ENCODE data around the gene POC1A. TPM values are rescaled to one million over a fixed set of nuclear protein-coding genes. Genes with fewer than 3 reads are reported as not detected.

Gene POC1A
- total RNA-seq, 1 donor from 2014 or later = 3.4 TPM

DNA sequence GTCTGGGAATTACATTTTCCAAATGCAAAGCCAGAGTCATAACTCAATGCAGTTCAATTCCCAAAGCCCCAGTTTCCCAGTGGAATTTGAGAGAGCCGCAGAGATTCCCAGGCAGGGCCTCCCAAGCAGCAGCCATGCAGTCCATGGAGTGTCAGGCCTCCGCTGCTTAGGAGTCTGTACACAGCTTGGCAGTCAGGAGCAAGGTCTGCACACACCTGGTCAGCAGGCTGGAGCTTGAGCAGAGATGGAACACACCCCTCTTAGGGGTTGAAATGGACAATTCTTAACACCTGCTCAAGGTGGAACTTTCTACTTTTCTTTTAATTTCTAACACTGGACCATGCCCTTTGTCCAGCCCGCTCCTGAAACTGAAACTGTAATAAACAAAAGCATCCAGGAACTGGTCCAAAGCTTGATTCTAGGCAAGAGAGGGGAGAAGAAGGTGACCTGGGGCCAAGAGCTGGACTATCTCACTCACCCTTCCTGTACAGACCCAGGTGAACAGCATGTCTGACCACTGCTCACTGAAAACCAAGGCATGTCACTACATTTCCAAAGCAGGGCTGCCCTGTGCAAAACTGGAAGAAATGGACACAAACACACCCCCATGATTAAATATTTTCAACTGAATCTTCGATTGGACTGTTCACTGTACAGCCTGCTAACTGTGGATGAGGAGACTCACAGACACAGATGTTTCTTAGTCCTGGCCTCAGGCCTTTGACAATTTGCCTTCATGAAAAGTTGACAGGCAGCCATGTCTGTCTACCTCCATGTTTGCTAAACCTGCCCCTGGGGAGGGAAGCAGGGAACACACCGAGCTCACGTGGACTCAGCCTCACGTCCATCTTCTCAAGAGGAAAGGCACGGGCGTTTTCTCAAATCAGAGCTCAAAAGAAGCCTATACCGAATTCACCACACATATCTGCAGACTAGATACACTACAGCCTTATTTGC lies 49.3 kb downstream of the POC1A start:
- DNase-seq (ENCODE audit: low spot score) = no peak

DNA sequence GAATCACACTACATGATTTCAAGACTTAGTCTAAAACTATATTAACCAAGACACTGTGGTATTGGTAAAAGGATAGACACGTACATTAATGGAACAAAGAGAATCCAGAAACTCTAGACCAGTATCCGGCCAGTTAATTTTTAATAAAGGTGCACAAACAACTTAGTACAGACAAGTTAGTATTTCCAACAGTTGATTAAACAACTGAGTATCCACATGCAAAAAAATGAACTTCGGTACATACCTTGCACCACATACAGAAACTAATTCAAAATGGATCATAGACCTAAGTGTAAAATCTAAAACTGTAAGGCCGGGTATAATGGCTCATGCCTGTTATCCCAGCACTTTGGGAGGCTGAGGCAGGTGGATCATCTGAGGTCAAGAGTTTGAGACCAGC lies 51.3 kb downstream of the POC1A start:
- DNase-seq (ENCODE audit: low spot score) = no peak

DNA sequence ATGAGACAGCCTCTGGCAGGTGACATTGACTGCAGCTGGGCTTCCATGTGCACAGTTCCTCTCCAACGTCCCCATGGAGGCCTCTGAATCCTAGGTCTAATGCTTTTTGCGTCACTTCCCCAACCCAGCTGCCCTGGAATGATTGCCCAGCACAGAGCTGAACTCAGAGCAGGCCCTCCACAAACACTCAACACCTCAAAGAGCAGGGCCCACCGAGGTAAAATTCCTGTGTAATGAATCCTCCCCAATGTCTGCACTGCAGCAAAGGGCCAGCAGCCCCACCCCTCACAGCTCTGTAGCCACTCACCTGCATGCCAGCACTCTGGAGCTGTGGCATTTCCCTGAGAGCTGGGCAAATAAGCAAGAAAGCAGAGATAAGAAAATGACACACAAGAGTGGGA lies 55.2 kb downstream of the POC1A start:
- DNase-seq (ENCODE audit: low spot score) = no peak

DNA sequence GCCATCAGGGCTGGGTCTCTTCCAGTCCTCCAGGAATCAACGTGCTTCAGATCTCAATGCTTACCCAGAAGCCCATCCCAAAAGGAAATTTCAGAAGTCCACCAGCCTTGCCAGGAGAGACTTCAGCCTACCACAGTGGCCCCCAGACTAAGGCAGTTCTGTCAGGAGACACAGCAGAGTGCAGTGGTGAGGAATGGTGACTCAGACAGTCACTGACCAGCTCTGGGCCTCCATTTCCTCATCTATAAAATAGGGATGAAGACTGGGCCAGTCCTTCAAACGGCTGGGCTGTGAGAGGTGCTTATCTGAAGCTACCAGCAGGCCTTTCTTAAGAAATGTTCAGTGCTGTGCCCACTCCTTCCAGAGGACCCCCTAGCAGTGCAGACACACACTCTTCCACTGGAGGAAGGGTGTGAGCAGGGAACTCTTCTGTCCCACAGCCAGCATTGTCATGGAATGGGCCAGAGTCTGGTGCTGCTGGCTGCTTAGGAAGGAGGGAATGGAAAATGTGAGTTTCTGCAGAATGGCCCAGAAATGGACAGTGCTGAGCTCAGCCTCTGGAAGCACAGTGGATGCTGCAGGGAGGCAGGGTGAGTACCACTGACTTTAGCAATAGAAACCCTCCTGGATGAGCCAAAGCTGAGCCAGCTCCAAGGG lies 56.2 kb downstream of the POC1A start:
- DNase-seq (ENCODE audit: low spot score) = no peak

DNA sequence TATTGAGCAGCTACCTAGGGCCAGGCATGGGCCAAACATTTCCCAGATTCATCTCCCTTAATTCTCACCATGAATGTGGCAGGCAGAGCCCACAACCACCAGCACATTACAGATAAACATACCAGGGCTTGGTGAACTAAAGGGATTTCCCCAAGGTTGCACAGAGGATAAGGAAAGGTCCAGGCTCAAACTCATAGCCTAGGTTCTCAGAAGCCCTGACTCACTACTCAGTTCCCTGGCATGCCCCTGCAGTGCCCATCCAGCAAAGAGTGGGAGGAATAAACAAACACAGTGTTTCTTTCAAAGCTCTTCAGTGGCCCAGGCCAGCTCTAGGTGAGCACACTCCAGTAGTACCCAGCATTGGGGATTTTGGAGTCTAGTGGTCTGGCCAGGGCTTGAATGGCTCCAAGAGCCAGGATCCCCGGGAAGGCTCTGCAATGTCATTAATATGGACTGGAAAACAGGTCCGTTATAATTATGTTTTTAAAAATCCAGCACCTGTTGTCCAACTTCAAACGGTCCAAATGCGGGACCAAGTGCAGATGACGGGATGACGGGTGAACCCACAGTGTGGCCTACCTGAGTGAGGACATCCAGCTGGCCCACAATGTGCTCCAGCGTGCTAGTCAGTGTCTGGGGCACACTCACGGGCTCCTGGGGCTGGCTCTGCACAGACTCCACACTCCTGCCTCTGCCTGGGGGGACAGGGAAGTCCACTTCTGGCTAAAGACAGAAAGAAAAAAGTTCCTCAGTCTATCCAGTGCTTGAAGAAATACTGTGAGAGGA lies 58.0 kb downstream of the POC1A start:
- DNase-seq (ENCODE audit: low spot score) = no peak

DNA sequence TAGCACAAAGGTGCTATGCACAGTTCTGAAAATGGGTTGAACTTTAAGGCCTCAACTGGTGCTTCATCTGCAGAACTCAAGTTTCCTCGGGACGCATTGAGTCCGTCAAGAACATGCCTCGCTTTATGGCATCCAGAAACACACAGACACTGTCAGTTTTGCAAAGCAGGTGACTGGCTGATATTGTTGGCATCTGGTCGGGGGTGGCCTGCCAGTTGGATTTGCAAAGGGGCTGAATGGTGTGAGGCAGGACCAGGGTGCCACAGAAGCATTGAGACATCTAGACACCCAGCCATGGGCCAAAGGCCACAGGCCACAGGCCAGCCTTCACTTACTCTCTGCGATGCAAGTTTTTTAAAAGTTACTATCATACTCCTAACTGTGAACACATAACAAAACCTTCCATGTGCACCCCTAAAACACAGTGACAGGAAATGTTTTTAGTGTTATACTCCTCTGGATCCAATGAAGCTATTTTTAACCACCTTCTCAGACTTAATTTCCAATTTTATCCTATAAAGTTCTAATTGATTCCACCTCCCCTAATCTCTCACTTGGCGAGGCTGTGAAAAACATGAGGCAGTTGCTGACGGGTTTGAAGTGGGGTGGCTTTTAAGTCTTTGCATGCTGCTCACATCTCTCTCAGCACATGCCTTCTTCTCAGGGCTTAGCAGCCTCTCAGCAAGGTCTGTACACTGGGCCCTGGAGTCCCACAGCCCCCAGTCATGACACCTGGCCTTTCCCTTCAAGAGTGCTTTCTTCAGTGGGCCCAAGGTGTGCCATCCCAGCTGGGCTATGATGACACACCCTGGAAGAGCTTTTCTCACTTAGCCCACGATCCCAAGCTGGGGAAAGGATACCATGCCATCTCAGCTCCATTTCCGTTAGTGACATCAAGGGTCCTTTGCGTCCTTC lies 59.4 kb downstream of the POC1A start:
- DNase-seq (ENCODE audit: low spot score) = no peak

DNA sequence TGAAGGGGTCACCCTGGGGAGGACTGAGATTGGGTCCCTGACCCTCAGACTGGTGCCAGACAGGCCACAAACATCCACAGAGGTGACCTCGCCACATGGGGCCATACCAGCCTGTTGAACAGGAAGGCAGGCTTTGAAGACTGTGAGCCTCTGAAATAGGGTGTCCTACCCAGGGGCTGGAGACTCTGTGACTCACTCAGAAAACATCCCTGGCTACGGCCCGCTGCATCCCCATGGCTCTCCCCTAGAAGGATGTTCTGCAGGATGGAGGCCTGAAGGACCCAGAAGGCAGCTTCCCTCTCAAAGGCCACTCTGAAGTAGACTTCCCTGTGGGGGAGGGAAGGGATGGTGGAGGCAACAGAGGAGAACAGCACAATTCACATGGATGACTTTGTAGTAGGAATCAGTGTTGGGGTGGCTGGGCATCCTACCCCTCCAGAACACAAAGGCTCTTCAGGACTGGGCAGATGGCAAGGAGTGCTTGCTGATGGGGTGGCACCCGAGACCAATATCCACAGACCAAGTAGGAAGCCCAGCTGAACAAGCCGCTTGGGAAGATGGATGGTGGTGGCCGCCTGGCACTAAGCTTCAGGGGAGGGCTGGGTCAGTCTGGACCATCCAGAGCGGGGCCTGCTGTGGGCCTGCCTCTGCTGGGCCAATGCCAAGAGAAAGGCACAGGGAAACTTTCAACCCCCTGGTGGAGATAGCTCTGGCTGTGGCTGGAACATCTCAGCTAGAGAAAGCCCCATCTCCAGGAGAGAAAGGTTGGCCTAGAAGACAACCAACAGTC lies 60.3 kb downstream of the POC1A start:
- no peak for DNase-seq (ENCODE audit: low spot score)

DNA sequence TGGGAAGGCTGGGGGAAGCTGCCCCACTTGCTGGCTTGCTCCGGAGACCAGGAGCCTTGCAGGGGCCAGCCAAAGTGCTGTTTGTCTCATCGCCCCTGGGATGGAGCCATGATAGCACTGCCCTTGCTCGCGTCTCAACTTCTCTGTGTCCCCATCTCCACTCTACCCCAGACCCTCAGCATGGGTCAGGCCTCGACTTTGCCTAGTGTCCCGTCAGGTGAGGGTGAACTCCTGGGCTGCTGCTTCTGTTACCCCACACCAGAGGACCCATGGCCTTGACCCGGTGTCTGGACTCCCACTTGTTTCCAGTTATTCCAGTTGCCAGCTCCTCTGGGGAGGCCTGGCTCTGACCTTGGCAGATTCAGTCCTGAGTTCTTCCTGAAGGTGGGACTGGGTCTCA lies 61.3 kb downstream of the POC1A start:
- no peak for DNase-seq (ENCODE audit: low spot score)

DNA sequence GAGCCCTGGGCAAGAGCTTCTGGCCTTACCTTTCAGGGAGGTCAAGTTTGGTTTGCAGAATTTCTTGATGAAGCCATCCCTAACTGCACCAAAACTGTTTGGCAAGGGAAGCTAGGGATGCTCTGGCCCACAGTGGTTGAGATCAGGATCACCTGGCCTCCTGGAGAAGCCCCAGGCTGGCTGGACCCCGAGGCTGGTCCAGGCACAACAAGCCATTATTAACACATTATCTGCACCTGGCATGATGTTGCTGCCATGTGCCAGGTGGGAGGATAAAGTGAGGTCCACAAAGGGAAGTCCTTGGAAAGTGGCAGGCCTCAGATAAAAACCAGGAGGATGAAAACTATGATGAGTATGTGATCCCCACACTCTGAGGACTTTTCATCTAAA lies 62.0 kb downstream of the POC1A start:
- DNase-seq (ENCODE audit: low spot score) = no peak

DNA sequence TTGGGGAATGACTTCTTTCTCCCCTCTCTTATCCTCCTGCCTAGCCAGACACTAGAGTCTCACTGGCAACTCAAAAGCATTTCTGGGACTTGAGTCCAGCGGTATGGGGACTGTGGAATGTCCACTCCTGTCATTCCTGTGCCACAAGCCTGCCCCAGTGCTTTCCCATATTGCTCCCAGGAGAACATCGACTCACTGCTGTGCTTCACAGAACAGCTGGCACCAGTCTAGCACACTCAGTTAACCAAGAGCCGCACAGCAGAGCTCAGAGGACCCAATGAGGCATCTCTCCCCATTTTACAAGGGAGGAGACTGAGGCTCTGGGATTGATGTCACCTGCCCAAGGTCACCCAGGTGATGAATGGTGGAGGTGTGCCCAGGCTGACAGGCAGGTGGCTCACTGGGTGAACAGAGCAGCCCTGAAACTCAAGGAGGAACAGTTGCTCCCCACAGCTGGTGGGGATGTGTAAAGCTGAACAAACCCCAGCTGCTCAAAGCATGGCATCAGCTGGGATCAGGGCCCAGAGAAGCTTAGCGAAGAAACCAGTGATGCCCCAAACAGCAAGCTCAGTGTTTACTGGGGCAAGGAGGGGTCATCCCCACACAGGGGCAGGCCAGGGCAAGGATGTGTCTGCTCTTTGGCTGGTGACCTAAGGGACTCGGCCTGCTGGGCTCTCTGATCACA lies 62.5 kb downstream of the POC1A start:
- DNase-seq (ENCODE audit: low spot score) = no peak

DNA sequence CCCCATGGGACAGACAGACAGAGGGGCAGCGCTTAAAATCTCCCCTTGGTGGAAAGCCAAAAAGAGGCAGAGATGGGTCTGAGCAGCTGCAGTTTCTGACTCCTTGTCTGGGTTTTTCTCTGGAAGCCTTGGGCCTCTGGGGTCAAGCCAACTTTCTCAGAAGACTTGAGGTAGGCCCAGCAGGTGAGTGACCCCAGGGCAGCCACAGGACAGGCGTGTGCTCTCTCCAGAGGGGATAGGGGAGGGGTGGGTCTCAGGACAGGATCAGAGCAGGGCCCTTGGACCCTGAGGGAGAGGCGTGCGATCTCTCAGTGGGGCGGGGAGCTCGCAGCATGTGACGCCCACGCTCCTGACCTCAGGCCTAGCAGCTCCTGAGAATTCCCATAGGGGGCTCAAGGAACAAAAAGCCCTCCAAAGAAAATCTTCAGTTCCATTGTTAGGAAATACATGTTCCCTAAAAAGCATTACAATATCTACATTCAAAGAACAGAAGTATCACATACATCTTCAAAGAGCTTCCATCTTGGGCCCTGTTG lies 63.2 kb downstream of the POC1A start:
- no peak for DNase-seq (ENCODE audit: low spot score)

DNA sequence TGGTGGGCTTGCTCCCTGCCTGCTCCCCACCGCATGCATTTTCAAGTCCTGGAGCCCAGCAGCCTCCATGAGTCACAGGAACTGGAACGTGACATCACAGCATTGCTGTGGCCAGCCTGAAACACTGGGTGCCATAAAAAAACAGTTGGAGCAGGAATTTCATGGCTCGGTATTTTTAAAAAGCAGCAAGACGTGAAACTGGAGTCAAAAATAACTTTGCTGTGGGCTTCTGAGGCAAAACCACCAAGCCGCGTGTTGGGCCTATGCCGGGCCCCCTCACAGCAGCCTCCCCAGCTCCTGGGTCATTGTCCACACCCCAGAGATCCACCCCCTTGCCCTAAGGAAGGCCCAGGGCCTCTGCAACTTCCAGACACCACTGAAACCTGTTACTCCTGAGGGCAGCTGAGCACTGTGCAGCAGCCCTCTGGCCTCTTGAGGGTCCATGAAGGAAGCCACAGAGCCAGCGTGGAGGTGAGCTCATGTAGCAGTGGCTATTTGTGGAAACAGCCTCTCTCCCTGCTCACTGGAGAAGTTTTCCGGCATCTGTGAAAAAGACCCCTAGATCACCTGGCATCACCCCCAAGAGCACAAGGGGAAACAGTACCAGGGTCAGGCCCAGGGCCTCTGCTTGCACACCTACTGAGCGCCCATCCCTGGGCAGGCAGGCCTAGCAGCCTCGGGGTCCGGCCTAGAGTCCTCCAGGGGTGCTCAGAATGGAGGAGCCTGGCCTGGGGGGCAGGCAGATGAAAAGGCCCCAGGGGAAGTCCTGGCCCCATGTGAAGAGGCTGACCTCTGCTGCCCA lies 63.9 kb downstream of the POC1A start:
- DNase-seq (ENCODE audit: low spot score) = no peak

DNA sequence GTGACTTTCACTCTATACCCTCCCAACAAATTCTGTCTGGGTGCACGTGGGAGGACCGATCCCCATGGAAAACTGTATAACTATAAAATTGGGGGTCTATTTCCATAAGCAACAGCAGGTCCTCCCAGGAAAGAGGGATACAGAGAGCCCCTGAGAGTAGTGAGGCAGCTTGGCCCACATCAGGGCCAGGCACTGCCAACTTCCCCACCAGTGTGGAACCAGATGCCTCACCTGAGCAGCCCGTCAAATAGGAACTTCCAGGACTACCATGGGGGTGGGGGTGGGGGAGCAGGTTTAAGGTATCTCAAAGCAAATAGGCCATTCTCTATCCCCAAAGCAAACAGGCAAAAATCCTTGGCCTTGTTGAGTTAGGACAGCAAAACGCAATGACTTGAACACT lies 64.5 kb downstream of the POC1A start:
- DNase-seq (ENCODE audit: low spot score) = no peak

DNA sequence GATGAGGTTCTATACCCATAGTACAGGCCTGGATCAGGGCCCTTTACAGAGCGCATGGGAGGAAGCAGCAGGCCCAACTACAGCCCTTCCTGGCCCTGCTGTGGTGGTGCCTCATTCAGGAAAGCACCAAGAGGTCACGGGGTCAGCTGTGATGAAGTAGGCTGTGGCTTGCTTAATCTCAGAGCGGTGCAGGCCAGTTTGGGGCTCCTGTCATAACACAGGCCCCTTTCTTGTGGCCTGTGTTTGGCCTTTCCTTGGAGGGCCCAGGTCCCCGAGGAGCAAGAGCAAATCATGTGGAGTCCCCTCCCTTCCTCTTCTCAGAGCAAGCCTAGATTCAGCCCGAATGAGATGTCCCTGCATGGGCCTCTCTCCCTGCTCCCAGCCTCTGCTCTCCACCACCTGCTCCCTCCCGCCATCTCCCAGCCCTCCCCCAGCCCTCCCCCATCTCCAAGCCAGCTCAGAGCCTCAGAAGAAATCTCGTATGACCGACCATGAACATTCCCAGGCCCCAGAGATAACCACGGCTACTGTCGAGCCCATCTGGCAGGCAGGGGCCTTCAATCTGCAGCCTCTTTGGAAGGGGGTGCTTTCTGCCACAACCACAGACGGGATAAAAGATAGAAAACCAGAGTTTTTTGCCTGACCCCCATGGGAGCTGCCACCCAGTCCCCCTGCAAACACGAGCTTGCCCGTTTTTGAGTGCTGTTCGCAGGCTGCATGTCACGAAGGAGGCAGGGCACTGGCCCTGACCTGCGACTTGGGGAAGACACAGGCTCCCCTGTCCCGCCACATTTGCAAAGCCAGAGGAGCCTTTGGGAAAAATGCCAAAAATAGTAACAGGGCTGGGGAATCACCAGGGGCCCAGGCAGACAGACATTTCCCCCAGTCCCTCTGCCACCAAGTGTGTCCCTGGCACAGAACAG lies 65.5 kb downstream of the POC1A start:
- DNase-seq (ENCODE audit: low spot score) = no peak

DNA sequence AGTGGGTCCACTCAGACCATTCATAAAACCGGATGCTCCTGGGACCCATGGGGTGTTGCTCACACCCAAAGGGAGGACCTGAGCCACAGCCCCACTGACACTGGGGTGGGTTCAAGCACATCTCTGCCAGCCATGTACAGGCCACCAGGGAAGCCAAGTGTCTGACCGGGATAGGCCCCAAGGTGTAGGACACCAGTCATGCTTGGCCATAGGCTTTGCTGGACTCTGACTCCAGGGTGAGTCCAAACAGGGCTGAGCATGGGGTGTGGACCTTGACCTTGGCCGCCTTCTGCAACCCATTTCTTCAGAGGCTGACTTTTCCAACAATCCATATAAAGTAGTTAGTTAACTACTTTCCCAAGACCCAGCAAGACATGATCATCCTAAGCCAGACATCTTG lies 66.5 kb downstream of the POC1A start:
- no peak for DNase-seq (ENCODE audit: low spot score)

DNA sequence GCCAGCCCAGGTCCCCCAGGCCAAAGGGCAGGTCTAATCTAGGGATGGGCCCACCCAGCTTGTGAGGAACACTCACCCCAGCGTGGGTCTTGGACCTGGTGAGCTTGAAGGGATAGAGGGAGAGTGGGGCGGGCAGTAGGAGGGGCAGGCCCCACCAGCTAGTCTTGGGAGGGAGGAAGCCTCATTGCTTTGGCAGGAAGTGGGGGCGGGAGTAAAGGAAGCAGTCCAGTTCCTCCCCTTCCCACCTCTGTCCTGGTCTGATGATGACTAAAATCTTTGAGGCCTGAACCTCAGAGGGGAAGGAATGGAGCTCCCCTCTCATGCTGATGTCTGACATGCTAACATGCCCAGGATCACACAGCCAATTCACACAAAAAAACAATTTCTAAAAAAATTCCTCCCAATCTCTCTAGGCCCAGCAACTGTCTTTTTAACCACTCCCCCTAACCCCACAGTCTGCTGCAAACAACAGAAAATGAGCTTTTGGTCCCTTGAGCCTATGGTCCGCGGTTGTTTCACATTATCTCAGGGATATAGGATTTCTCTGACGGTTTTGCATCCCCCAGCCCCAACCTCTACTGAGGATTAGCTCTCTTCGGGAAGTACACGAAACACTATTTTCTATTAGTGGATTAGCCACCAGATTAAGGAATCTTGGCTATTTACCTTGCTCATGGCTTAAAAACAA lies 67.1 kb downstream of the POC1A start:
- no peak for DNase-seq (ENCODE audit: low spot score)

DNA sequence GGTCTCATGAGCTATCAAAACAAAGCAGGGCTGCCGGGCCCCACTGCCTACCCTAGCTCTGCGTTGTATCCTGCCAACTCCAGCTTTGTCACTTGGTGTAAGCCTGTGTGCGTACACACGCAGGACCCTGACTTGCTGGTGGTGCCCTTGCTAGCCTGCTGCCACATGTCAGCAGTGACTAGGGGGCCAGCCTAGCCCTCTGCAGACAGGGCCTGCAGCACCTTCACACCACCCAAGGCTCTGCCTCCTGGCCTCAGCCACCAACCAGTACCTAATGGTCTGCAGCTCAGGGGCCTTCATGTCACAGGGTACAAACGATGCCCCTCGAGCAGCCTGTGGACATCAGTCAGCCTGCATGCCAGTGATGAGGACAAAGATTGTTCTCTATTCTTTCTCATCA lies 67.8 kb downstream of the POC1A start:
- DNase-seq (ENCODE audit: low spot score) = no peak

All from mucosa of gallbladder (tissue), 1 donor.